Upper lobe of left lung (tissue), 6 donors: ENCODE data around the gene LIPH. TPM values are rescaled to one million over a fixed set of nuclear protein-coding genes. Genes with fewer than 3 reads are reported as not detected.
A peak's percentile ranks its signal among the peaks of the same experiment; 100 is the strongest.

Experiments
- ATAC-seq, 2 donors: fragments of 200-7000 bp; cut with Tn5 transposase; one replicate each; pipeline ENCODE4 v1.9.1; 2022; ENCODE audit warnings: mild to moderate bottlenecking in 2 of 2, moderate library complexity in 2 of 2; ENCODE audit not compliant: low FRiP score in 2 of 2
- DNase-seq, 2 donors: peaks; one replicate each; pipeline ENCODE4 v3.0.0-alpha.2; 2019 to 2020
- H3K27ac ChIP-seq, 4 donors: fragments of 200-600 bp; sonication (generic); one replicate each; pipeline ENCODE4 v1.5.1; 2016 to 2019
- H3K27me3 ChIP-seq, 4 donors: fragments of 200-600 bp; sonication (generic); one replicate each; pipeline ENCODE4 v1.5.1; 2017 to 2019
- H3K36me3 ChIP-seq, 4 donors: fragments of 200-600 bp; sonication (generic); one replicate each; pipeline ENCODE4 v1.5.1; 2016 to 2019
- H3K4me1 ChIP-seq, 4 donors: fragments of 200-600 bp; sonication (generic); one replicate each; pipeline ENCODE4 v1.5.1; 2018 to 2019
- H3K4me3 ChIP-seq, 4 donors: fragments of 200-600 bp; sonication (generic); one replicate each; pipeline ENCODE4 v1.5.1; 2017 to 2019; ENCODE audit warnings: mild to moderate bottlenecking in 2 of 4, moderate library complexity in 1 of 4
- H3K9me3 ChIP-seq, 4 donors: fragments of 200-600 bp; sonication (generic); one replicate each; pipeline ENCODE4 v1.5.1; 2018 to 2019
- CTCF ChIP-seq, 6 experiments: fragments of 450-650 bp in 4 of 6; fragments of 200-600 bp in 2 of 6; sonication (generic) in 2 of 6; IDR thresholded peaks; one replicate each; pipeline ENCODE4 v1.5.1; 2016 to 2019; ENCODE audit warnings: antibody characterized with exemption in 6 of 6
- EP300 ChIP-seq, 4 donors: sonication (generic); formaldehyde crosslinking; IDR thresholded peaks; one replicate each; pipeline ENCODE4 v1.5.1; 2017; ENCODE audit warnings: antibody characterized with exemption in 4 of 4, control low read depth in 2 of 4
- POLR2A ChIP-seq, 4 donors: fragments of 450-650 bp; IDR thresholded peaks; one replicate each; pipeline ENCODE4 v1.5.1; 2016 to 2017; ENCODE audit warnings: antibody characterized with exemption in 4 of 4, mild to moderate bottlenecking in 2 of 4
- POLR2AphosphoS5 ChIP-seq, 2 donors: sonication (generic); formaldehyde crosslinking; IDR thresholded peaks; one replicate each; pipeline ENCODE4 v1.5.1; 2017; ENCODE audit warnings: antibody characterized with exemption in 2 of 2
- WGBS, 2 donors: methylation state at CpG; one replicate each; pipeline ENCODE4 v1.1.5; 2017 to 2018; 5-methylcytosine and 5-hydroxymethylcytosine counted together
- total RNA-seq, 6 donors: library from RNA; depleted of rRNA in 4 of 6; stranded (reverse); fragments of >200 nt in 4 of 6; gene quantifications; one replicate each; pipeline versions ENCODE4 v1.1.0 to v1.2.1, GENCODE V29; 2016 to 2021
- donor health status: DM: no; HTN: no; CAD: no; lungs with moderate emphysema.
- donor health status: DM: no; HTN: yes; CAD: no; lungs with severe emphysema.

Gene LIPH
- total RNA-seq, 6 donors from 2014 or later = 25.9 to 63.1 (median 42.3) TPM

GRCh38 chr3:185549651-185550111 is 2.7 kb downstream of the LIPH start:
- H3K4me1 ChIP-seq = peaks cover 0 to 6% (median 0%) of the 10 kb centered on the region in 4 donors
- peak overlapping the region; percentile 64 to 76 (median 70) for H3K27ac ChIP-seq
- TF ChIP-seq CTCF (IDR thresholded peaks at IDR 0.05) (no peak), POLR2A (IDR thresholded peaks at IDR 0.05) (peak in 1 of 4 donors; percentile 11)
- H3K4me3 ChIP-seq = peak overlapping the region in 2 of 4 donors; percentile 38 to 41
- no peaks in the 10 kb centered on the region for H3K27me3 ChIP-seq
- DNase-seq (no peak), ATAC-seq (peak; percentile 57 to 68)
- 67 to 92% methylated on average over 3 of the region's 3 CpGs for WGBS, 2 donors
- no peaks in the 10 kb centered on the region for H3K9me3 ChIP-seq
- no peaks in the 10 kb centered on the region for H3K36me3 ChIP-seq

- TF ChIP-seq CTCF (IDR thresholded peaks at IDR 0.05) (no peak), POLR2AphosphoS5 (IDR thresholded peaks at IDR 0.05) (peak in 1 of 2 donors; percentile 57)
- H3K27me3 ChIP-seq = no peaks in the 10 kb centered on the region
- H3K27ac ChIP-seq = peak overlapping the region; percentile 62 to 76 (median 66)
- H3K9me3 ChIP-seq = no peaks in the 10 kb centered on the region
- 56 to 67% methylated on average over 3 of the region's 3 CpGs for WGBS, 2 donors
- H3K4me1 ChIP-seq = peaks cover 0 to 10% (median 0%) of the 10 kb centered on the region in 4 donors
- peak overlapping the region in 2 of 4 donors; percentile 20 to 38 for H3K4me3 ChIP-seq
- no peaks in the 10 kb centered on the region for H3K36me3 ChIP-seq
- DNase-seq = peak in 1 of 2 donors; percentile 49
- ATAC-seq = peak; percentile 64 to 78
Measured at GRCh38 chr3:185549122-185549521, 3.3 kb downstream of the LIPH start.

- H3K36me3 ChIP-seq = no peaks in the 10 kb centered on the region
- no peak for DNase-seq
- ATAC-seq = no peak
- H3K27me3 ChIP-seq = no peaks in the 10 kb centered on the region
- H3K27ac ChIP-seq = no peak overlapping the region
- TF ChIP-seq POLR2AphosphoS5 (IDR thresholded peaks at IDR 0.05) (no peak), POLR2A (IDR thresholded peaks at IDR 0.05) (no peak), CTCF (IDR thresholded peaks at IDR 0.05) (no peak)
- peaks cover 5 to 11% (median 8%) of the 10 kb centered on the region in 4 donors for H3K4me1 ChIP-seq
- H3K4me3 ChIP-seq = no peak overlapping the region
- 81 to 83% methylated on average over 7 of the region's 7 CpGs for WGBS, 2 donors
- no peaks in the 10 kb centered on the region for H3K9me3 ChIP-seq
Measured at GRCh38 chr3:185540695-185541094, 11.7 kb downstream of the LIPH start.

DNA sequence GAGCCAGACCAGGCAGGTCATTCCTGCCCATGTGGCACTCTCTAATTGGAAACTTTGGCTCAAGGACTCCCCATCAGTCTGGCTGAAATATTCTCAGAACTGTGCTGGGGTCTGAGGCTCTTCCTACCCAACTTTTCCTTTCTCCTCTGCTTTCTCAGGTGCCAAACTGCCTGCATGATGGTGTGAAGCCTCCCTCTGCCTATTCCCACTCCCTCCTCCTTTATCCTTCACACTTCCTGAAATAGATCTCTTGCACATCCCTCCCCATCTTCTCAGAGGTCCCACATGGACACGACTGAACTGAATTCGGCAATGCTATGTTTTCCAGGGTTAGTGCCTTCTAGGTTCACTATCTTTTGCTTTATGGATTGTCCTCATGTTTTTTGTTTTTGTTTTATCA is 12.5 kb downstream of the LIPH start:
- no peak overlapping the region for H3K4me3 ChIP-seq
- WGBS, 2 donors = 80 to 85% methylated on average over 2 of the region's 2 CpGs
- no peak for ATAC-seq
- no peaks in the 10 kb centered on the region for H3K9me3 ChIP-seq
- H3K27me3 ChIP-seq = no peaks in the 10 kb centered on the region
- DNase-seq = no peak
- no peak overlapping the region for H3K27ac ChIP-seq
- H3K4me1 ChIP-seq = peaks cover 5 to 11% (median 8%) of the 10 kb centered on the region in 4 donors
- TF ChIP-seq POLR2A (IDR thresholded peaks at IDR 0.05) (no peak), CTCF (IDR thresholded peaks at IDR 0.05) (no peak), EP300 (IDR thresholded peaks at IDR 0.05) (no peak), POLR2AphosphoS5 (IDR thresholded peaks at IDR 0.05) (no peak)
- H3K36me3 ChIP-seq = no peaks in the 10 kb centered on the region

GRCh38 chr3:185537369-185537970 is 14.9 kb downstream of the LIPH start:
- Histone ChIP-seq H3K4me3 (no peak overlapping the region), H3K4me1 (peaks cover 5 to 11% (median 5%) of the 10 kb centered on the region in 4 donors), H3K27ac (peak overlapping the region; percentile 65 to 76 (median 71)), H3K27me3 (no peaks in the 10 kb centered on the region), H3K36me3 (no peaks in the 10 kb centered on the region), H3K9me3 (no peaks in the 10 kb centered on the region)
- TF ChIP-seq CTCF (IDR thresholded peaks at IDR 0.05) (peak in 1 of 6 experiments; percentile 8), POLR2AphosphoS5 (IDR thresholded peaks at IDR 0.05) (peak; percentile 60 to 62), POLR2A (IDR thresholded peaks at IDR 0.05) (peak in 2 of 4 donors; percentile 13 to 39), EP300 (IDR thresholded peaks at IDR 0.05) (peak in 2 of 4 donors; percentile 40 to 87)
- DNase-seq (peak in 1 of 2 donors; percentile 87), ATAC-seq (peak; percentile 95)
- WGBS, 2 donors = 14 to 32% methylated on average over 9 of the region's 9 CpGs
